Inflammatory macrophage treated with lipopolysaccharide for 1 hour (primary cell): ENCODE measurements around the gene PROSER2.
A peak's percentile ranks its signal among the peaks of the same experiment; 100 is the strongest.

Source experiments
- DNase-seq, 2 donors: peaks; one replicate each; pipeline ENCODE4 v3.0.0-alpha.2; 2020 to 2022

The PROSER2 gene, protein sequence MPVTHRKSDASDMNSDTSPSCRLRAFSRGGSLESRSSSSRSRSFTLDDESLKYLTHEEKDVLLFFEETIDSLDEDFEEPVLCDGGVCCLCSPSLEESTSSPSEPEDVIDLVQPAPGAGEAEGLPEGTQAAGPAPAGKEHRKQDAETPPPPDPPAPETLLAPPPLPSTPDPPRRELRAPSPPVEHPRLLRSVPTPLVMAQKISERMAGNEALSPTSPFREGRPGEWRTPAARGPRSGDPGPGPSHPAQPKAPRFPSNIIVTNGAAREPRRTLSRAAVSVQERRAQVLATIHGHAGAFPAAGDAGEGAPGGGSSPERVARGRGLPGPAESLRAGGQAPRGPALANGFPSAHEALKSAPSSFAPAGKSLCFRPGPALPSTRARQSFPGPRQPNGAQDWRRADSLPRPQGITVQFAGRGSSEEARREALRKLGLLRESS

DNA sequence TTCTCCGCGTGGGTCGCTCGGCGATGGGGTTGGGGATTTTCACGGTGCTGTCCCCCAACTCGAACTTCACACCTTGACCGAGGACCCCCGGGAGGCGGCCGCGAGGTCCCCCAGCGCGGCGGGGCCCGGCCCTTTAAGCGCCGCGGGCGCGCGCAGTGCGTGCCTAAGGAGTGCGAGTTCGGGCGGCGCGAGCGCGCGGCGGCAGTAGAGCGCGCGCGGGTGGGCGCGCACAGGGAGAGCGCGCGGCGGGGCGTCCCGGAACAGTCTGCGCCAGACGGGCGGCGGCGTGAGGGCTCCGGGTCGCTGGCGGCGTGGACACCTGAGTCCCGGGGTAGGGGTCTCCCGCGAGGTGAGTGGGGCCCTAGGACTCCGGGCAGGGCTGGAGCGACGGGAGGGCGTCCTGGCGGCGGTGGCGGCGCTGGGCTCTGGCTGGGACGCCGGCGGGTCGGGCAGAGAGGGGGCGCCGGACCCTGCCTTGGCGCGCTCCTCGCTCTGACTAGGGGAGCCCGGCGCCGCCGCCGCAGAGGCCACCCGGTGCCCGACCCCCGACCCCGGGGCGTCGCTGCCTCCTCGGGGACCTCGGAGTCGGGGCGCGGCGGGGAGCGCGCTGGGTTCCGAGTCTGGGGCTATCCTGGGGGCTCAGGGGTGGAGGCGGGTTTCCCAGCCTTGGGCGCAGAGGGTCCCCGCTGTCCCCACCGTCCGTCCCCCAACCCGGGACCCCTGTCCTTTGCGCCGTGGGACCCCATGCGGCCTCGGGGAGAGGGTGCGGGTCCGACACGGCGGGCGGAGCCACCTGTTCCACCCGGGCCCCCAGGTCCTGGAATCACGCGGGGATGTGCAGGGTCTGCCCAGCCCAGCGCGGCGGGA is at the start of gene PROSER2:
Gene PROSER2 (plus strand): TSS at position 235 of the 867 bp plus-strand sequence. CDS start 28,722 bp downstream, outside the sequence.
- peak; percentile 54 to 77 for DNase-seq

DNA sequence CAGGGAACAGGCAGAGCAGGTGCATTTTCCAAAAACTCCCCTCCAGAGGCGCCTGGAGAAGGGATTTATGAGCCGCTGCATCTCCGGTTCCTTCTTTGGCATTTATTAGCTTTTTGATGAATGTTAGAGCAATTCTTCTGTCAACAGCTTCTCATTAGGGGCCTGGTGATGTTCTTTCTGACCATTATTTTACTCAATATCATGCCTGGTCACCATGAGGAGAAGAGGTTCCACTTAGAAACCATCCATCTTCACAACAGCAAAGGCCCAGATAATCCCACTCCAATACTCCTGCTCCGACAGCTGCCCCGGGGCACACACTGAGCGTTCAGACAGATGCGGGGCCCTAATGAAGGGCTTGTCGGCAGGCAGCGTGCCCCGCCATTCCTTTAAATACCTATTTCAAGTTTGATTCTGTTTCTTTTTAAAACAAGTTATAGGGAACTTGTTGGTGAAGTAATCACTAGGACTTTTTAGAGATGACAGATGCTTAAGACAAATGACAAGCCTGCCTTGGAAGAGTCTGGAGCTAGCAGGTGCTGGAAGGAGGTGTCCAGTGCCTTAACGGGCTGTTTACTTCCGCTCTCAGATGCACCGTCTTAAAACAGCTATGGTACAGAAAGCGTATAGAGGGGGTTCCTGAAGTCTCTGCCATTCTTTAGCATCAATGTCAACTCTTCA is 49.3 kb upstream of the PROSER2 start:
- no peak for DNase-seq

DNA sequence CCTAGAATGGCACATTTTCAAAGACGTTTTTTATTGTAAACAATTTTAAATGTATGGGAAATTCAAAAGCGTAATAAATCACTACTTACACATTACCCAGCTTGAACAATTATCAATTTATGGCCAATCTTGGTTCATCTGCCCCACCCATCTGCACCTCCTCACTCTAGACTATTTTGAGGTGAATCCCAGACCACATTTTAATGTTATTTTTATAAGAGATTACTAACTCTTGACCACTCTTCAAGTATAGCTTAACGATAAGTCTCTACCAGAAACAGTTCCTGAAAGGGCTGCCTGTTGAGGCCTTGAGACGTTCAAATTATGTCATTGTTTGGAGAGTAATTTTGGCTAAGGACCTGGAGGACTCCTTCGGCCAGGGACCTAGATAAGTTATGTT is 47.7 kb upstream of the PROSER2 start:
- DNase-seq = no peak

DNA sequence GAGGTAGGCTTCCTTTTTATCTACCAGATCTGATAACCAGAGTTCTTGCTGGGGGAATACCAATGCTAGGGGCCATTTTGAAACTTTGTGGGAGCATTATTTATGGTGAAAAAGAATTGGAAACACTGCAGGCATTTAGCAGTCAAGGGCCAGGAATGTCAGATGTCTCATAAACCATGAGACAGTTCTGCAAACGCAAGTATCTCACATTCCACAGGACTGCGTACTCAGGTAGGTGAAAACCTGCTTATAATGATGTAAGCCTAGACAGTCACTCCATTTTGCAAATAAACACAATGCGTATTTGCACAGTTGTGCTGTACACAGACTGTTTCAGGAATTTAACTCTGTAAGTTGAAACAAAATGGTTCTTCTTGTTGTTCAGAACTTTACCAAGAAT is 47.1 kb upstream of the PROSER2 start:
- DNase-seq = no peak

DNA sequence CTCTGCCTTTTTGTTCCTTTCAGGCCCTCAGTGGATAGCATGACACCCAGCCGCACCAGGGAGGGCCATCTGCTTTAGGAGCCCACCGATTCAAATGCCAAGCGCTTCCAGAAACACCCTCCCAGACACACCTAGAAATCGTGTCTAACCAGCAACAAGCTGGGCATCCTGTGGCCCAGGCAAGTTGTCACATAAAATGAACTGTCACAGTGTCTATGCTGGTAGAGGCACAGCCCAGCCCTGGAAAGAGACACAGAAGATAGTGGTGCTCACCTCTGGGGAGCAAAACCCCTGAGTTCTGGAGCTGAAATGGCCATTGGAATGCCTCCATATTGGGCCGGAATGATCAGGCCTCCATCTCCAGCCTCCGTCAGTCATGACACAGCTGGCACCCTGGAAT is 42.0 kb upstream of the PROSER2 start:
- DNase-seq = no peak

DNA sequence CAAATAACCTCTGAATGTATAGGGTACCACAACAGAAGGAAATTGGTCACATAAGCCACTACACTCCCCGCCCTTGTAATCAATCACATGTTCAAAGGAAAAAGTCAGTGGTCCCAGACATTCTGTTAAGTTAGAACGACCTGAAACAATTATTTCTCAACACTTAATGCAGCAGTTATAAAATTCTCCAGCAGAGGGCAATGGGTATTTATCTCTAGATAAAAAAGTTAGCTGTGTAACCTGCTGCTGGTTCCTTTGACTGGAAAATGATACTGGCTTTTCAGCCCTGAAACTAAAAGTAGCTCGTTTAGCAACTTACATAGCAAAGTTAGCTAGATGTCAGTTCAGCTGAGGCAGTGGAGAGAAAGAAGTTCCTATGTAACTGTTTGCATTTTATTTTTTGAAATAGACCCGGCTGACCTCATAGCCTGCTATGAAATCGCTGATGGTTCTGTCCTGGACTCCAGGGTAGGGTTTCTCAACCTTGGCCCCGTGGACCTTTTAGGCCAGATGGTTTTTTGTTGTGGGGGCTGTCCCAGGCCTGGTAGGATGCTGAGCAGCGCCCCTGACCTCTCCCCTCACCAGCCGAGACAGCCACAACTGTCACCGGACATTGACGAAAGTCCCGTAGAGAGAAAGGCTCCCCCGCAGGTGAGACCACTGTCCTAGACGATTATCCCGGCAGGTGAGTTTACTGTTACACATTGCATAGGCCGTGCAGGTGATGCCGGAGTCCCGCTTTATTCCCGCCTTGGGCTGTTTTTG is 40.2 kb upstream of the PROSER2 start:
- peak; percentile 45 to 93 for DNase-seq

DNA sequence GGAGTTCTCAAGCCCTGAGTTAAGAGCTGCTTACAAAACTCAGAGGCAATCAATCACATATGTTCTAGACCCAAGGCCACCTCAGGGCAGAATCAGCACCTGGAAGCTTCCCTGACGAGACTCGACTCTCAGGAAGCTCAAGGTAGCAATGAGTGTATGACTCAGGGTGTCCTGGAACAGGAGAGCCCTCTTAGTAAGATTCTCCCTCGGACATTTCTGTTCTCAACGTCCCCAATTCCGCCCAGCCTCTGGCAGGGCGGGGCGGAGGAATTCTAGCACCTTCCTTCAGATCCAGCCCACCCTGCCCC is 39.6 kb upstream of the PROSER2 start:
- DNase-seq = no peak

DNA sequence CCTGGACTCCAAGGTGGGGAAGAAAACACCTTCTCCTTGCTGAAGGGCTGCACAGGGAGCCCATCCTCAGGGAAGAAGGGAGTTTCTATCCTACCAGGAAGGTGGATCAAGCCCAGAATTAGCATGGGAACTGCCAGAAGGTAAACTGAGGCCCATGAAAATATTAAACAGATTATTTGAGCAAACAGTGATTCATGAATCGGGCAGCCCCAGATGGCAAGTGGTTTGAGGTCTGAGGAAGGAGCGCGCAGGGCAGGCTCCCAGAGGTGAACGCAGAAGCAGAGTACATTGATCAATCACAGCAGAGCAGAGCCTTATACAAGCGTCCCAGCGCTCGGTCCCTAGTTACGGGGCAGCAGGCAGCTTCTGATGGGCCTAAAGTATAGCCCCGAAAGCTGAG is 35.8 kb upstream of the PROSER2 start:
- DNase-seq = no peak

DNA sequence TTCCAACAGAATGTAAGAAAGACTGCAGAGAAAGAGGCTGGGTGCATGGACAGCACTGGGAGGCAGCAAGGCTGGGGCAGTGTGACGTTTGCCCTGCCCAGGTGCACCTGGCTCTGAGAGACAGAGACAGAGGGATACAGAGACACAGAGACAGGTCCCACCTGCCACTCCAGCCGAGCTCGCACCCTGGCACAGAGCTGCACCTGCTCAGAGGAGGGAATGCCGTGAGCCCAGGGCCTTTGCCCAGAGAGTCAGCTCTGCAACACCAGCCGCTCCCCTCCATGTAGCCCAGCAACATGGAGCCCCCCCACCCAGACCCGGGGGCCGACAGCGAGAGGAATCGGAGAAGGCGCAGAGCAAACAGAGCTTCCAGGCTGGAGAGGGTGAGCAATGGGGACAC is 35.3 kb upstream of the PROSER2 start:
- no peak for DNase-seq

DNA sequence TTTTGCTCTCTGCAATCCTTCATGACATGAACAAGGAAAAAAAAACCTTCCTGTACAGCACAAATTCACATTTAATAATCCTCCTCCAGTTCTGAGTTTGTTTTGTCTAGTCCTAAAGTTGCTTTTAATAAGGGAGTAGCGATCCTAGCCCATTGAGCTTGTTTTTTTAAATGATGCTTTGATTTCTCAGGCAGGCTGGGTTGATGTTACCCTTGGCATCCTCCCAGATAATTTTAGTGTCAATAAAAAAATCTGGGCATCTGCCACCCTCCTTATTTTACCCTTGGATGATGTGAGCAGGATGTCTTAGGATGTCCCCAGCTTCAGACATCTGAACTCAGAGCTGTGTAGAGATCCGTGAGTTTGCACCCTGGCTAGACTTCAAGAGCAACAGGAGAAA is 33.9 kb upstream of the PROSER2 start:
- no peak for DNase-seq

DNA sequence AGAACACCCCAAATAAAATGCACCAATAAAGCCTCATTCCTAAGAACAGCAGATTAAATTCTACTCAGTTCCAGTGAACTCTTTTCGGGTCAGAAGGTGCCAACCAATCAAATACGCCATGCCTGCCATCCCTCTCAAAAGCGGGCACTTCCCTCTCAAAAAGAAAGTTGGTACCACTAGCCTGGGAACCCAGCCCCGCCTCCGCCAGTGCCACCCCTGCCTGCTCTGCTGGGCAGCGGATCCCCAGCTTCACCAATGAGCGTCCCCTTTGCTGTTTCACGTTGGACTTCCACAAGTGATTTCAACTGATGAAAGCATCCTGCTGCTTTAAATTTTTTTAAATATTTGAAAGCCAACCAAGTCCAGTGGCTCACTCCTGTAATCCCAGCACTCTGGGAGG is 33.2 kb upstream of the PROSER2 start:
- no peak for DNase-seq

DNA sequence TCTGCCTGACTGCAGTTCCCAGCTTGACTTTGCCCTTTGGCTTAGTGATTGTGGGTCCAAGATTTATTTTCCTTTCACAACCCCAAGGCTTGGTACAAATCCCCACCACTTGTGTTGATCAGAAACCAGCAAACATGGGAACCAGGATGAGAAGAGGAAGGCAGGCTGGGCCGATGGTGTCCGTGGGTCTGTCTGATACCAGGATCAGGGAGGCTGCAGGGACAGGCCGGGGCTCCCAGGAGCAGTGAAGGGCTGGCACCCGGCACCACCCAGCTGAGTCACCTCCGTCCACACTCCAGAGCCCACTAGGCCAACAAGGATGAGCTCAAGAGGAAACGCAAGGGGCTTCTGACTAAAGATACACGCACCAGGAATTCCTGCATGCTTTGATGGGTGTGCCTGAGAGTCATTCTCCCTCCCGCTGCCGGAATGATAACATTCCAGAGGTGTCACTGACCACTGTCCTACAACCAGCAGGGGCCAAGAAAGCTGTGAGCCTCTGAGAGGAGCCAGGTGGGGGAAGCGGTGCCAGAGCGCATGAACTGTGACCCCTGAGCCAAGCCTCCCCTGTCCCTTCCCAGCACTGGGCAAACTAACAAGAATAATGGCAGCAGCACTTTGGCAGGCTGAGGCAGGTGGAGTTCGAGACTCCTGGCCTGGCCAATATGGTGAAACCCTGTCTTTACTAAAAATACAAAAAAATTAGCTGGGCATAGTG is 29.2 kb upstream of the PROSER2 start:
- DNase-seq = no peak

DNA sequence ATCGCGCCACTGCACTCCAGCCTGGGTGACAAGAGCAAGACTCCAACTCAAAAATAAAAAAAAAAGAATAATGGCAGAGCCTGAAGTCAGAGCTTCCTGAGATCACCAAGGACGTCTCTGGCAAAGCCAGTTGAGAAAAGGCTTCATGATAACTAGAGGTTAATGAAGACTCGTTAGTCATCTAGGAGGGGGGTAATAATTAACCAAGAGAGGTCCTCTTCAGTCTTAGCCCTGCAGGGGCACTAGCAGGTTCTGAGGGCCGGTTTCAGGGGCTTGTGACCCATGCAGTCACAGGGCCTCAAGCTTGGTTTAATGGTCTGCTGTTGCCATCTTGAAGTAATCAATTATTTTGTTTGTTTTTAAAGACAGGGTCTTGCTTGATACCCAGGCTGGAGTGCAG is 28.6 kb upstream of the PROSER2 start:
- DNase-seq = no peak

DNA sequence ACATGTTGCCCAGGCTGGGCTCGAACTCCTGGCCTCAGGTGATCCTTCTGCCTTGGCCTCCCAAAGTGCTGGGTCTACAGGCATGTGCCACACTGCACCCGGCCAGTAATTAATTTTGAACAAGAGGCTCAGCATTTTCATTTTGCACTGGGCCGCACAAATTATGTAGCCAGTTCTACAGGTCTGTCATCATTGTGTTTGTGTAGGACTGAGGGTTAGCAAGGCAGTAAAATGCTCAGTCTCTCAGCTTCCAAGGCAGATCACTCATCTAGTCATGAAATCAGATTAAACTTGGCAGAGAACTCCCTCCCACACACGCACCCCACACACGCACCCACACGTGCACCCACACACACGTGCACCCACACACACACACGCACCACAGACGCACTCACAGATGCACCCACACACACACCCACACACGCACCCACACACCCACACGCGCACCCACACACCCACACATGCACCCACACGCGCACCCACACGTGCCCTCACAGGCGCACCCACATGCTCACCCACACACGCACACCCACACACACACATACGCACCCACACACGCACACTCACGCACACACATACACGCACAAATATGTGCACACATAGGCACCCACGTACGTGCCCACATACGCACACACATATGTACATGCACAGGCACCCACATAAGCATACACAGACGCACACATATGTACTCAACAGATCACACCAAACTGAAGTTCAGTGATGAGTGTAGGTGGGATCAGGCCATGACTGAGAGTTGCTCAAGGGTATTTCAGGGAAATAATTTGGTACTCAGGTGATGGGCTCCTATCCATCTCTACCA is 27.8 kb upstream of the PROSER2 start:
- DNase-seq = no peak

DNA sequence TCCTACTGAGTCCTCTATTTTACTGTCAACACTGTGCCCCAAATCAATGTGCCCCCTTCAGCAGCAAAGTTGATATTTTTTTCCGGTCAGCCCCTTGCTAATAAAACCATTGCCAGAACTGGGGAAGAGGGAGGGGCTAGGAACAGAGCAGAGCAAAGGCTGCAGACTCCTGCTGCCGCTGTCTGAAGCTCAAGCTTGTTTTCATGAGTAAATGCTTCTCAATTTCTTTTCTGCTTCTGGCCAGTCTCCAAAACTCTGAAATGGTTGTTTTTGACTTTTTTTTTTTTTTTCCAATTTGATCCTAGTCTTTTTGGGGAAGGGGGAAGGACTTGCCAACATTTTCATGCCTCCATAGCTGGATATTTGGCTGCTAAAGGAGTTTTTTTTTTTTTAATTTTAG is 26.7 kb upstream of the PROSER2 start:
- DNase-seq = no peak

DNA sequence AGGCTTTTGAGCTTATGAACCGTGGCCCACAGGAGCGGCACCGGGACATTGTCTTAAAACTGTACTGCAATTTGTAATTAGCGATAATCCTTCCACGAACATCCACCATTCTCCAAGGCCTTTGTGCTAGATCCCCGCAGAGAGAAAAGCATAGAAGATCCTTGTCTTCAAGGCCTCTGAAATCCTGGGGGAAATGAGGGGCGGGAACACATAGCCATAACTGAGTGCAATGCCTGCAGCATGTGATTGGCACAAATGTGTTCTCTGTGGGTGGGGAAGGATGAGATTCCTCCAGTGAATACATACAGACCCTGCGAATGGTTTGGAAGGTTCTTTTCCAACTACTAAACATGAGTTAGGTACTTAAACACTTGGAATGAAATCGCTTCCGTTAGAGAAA is 25.9 kb upstream of the PROSER2 start:
- DNase-seq = no peak

DNA sequence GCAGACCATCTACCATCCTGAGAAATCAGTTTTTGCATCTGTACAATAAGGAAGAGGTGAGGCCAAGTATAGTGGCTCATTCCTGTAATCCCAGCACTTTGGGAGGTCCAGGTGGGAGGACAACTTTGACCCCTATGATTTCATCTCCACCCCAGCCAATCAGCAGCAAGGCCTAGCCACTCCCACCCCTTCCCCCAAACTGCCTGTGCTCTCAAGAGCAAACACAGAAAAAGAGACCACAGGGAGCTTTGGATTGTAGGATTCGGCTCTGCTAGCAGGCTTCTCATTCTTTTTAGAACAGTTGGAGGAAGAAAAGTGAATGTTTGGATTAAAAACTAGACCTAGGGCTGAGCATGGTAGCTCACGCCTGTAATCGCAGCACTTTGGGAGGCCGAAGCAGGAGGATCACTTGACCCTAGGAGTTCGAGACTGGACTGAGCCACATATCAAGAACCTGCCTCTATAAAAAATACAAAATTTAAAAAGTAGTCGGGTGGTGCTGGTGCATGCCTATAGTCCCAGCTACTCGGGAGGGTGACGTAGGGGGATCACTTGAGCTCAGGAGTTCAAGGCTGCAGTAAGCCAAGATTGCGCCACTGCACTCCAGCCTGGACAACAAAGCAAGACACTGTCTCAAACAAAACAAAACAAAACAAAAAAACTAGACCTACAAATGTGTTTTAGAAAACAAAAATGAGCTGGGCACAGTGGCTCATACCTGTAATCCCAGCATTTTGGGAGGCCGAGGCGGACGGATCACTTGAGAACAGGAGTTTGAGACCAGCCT is 25.1 kb upstream of the PROSER2 start:
- no peak for DNase-seq

DNA sequence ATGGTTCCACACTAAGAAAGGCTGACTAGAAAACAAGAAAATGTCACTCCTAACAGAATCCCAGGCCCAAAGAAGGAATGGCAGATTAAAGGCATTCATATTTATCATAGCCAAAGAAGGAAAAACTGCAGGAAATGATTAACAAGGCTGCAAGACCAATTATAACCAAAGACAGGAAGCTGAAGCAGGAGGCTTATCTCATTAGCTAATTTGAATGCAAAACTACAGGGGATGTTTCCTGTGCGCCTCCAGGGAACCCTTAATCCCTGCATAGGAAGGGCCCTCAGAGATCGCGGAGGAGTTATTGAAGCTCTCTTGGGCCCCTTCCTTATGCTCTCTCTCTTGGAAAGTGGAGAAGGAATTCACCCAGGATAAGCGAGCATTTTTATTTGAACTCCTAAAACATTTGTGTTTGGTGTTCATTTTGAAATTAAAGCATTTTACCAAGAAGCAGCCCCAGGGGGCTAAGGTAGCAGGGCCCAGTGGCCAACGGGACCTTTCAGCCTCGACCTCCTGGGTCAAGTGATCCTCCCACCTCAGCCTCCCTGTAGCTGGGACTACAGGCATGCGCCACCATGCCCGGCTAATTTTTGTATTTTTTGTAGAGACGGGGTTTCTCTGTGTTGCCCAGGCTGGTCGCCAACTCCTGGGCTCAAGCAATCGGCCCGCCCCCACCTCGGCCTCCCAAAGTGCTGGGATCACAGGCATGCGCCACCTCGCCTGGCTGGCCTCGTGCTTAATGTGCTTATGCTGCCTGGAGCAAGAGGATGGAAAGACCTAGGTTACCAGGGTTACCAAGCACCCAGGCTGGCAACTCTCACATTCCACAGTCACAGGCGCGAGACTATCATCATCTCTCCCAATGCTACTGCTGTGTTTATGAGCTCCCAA is 24.1 kb upstream of the PROSER2 start:
- no peak for DNase-seq

DNA sequence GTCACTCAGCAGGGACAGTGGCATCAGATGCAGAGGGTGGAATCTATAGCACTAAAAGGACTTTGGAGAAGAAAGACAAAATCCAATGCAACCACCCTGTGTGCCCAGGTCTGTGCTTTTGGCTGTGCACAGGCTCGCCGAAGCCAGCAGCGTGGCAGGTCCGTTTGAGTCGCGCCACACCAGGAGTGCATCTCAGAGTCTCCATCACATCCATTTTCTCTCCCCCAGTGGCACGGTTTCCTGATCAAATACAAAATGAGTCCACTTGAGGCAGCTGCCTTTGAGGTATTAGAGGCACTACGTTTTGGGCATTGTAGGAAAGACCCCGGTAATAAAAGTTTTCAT is 23.4 kb upstream of the PROSER2 start:
- DNase-seq = no peak

DNA sequence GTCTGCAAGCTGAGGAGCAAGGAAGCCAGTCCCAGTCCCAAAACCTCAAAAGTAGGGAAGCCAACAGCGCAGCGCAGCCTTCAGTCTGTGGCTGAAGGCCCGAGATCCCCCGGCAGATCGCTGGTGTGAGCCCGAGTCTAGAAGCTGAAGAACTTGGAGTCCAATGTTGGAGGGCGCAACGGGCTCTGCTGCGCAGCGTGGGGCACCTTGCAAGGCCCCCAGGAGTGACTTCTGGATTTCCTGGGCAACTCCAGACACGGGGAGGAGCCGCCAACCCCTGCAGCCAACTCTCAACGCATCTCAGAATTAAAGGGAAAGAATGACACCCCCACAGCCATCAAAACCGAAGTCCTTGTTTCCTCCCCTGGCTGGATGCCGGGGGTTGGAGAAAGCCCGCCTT is 18.8 kb upstream of the PROSER2 start:
- no peak for DNase-seq
